ENCODE results near the gene ZBTB24.

DNA sequence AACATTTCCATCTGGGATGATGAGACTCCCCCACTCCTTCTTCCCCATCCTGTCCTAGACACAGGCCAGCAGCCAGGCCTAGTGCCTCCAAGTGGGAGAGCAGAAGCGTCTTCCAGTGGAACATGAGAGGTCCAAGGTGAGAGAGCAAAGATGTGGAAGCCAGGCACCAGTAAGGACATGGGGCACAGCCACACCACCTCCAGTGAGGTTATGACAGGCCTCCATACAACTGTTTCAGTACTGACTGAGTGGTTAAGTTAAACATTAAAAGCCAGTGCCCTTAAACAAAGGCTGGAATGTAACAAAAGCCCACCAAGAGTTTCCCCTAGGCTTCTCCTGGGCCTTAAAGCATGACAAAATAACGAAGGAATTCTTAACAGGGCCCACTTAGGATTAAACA is 5.3 kb downstream of the ZBTB24 start:
- no peak for TF ChIP-seq EZH2 (IDR thresholded peaks at IDR 0.05; ENCODE audit: borderline replicate concordance, low read length)
- TF ChIP-seq, protein P1, sequence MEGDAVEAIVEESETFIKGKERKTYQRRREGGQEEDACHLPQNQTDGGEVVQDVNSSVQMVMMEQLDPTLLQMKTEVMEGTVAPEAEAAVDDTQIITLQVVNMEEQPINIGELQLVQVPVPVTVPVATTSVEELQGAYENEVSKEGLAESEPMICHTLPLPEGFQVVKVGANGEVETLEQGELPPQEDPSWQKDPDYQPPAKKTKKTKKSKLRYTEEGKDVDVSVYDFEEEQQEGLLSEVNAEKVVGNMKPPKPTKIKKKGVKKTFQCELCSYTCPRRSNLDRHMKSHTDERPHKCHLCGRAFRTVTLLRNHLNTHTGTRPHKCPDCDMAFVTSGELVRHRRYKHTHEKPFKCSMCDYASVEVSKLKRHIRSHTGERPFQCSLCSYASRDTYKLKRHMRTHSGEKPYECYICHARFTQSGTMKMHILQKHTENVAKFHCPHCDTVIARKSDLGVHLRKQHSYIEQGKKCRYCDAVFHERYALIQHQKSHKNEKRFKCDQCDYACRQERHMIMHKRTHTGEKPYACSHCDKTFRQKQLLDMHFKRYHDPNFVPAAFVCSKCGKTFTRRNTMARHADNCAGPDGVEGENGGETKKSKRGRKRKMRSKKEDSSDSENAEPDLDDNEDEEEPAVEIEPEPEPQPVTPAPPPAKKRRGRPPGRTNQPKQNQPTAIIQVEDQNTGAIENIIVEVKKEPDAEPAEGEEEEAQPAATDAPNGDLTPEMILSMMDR (conservative IDR thresholded peaks at IDR 0.05 in 1 of 2, IDR thresholded peaks at IDR 0.05 in 1 of 2; ENCODE audit: extremely low read depth in 1 of 2, insufficient read depth in 1 of 2, low read depth in 1 of 2, low read length in 2 of 2): no peak

All from mammary epithelial cell (primary cell).